ENCODE measurements around the gene FADD. TPM values are rescaled to one million over a fixed set of nuclear protein-coding genes. Genes with fewer than 3 reads are reported as not detected.
"Not testable (repeated sequence)": the region's sequence is repeated elsewhere in the genome, so short reads cannot be mapped to it uniquely, and the experiment has no call there.

FADD gene
- polyA plus RNA-seq, 2 donors: 7.3 to 19.5 TPM

DNA sequence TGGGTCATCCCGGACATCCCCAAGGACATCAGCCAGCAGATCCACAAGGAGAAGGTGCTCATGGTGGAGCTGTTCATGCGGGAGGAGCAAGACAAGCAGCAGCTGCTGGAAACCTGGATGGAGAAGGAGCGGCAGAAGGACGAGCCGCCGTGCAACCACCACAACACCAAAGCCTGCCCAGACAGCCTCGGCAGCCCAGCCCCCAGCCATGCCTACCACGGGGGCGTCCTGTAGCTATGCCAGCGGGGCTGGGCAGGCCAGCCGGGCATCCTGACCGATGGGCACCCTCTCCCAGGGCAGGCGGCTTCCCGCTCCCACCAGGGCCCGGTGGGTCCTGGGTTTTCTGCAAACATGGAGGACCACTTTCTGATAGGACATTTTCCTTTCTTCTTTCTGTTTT lies 15.3 kb upstream of the FADD start:
- WGBS, 2 donors: 82 to 88% methylated on average over 15 of the region's 15 CpGs
- H3K9me3 ChIP-seq (ENCODE audit: control insufficient read depth in 2 of 2, insufficient read depth in 1 of 2, low read depth in 1 of 2, low read length in 1 of 2): no peaks in the 10 kb centered on the region

DNA sequence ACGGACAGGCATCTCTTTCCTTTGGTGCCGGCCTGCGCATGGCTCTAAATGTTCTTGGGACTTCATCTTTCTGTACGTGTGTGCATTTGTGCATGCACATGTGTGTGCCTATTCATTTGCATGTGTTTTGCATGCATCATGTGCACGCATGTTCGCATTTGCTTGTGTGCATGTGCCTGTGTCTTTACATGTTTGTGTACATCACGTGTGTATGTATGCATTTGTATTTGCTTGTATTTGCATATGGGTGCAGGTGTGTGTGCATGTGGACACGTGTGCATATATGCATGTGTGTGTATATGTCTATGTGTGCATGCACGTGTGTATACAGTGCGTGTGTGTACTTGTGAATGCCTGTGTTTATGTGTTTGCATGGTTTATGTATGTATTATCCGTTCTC lies 13.5 kb upstream of the FADD start:
- H3K4me1 ChIP-seq (ENCODE audit: control insufficient read depth in 2 of 2, insufficient read depth in 2 of 2, low read length in 1 of 2): no peaks in the 10 kb centered on the region
- H3K4me3 ChIP-seq (ENCODE audit: low read depth in 1 of 2, low read length in 2 of 2): no peak overlapping the region
- no peaks in the 10 kb centered on the region for H3K9me3 ChIP-seq (ENCODE audit: control insufficient read depth in 2 of 2, insufficient read depth in 1 of 2, low read depth in 1 of 2, low read length in 1 of 2)
- H3K27ac ChIP-seq (ENCODE audit: low read depth in 2 of 2, low read length in 1 of 2): no peak overlapping the region
- no peaks in the 10 kb centered on the region for H3K27me3 ChIP-seq (ENCODE audit: control insufficient read depth in 1 of 2, insufficient read depth in 2 of 2, low read length in 2 of 2)
- WGBS, 2 donors: 88% methylated on average over 11 of the region's 11 CpGs
- H3K36me3 ChIP-seq (ENCODE audit: control insufficient read depth in 2 of 2, insufficient read depth in 2 of 2, low read length in 1 of 2): no peaks in the 10 kb centered on the region

More for the DNA sequence above, 15.3 kb upstream of the FADD start:
- Histone ChIP-seq H3K4me3 (ENCODE audit: low read depth in 1 of 2, low read length in 2 of 2) (no peak overlapping the region), H3K27me3 (ENCODE audit: control insufficient read depth in 1 of 2, insufficient read depth in 2 of 2, low read length in 2 of 2) (no peaks in the 10 kb centered on the region), H3K27ac (ENCODE audit: low read depth in 2 of 2, low read length in 1 of 2) (no peak overlapping the region), H3K36me3 (ENCODE audit: control insufficient read depth in 2 of 2, insufficient read depth in 2 of 2, low read length in 1 of 2) (no peaks in the 10 kb centered on the region), H3K4me1 (ENCODE audit: control insufficient read depth in 2 of 2, insufficient read depth in 2 of 2, low read length in 1 of 2) (peaks cover 0 to 5% of the 10 kb centered on the region in 2 donors)

DNA sequence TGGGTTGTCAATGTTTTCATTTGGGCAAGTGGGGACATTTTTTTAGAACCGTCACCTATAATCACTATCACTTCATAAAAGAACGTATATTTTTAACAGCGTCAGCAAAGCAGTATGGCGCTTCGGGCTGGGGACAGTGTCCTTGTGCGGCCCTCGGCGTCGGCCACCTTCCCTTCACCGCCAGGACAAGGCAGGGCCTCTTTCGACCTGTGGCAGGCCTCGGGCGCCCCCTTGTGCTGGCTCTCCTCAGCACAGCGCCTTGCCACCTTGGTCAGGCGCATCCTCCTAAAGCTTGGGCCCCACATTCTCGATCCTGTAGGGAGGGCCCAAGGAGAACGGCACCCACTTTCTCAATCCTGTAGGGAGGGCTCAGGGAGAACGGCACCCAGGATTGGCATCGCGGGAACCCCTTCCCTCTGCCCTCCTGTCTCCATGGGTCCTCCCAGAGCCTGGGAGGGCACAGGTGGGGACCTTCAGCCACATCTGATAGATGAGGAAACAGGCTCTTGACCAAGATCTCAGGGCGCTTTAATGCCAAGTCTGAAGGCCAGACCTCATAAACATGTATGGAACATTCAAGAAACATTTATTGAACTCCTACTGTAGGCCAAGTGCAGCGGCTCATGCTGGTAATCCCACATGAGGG lies 11.5 kb upstream of the FADD start:
- Histone ChIP-seq H3K4me3 (ENCODE audit: low read depth in 1 of 2, low read length in 2 of 2) (no peak overlapping the region), H3K9me3 (ENCODE audit: control insufficient read depth in 2 of 2, insufficient read depth in 1 of 2, low read depth in 1 of 2, low read length in 1 of 2) (no peaks in the 10 kb centered on the region), H3K27me3 (ENCODE audit: control insufficient read depth in 1 of 2, insufficient read depth in 2 of 2, low read length in 2 of 2) (no peaks in the 10 kb centered on the region), H3K27ac (ENCODE audit: low read depth in 2 of 2, low read length in 1 of 2) (no peak overlapping the region), H3K4me1 (ENCODE audit: control insufficient read depth in 2 of 2, insufficient read depth in 2 of 2, low read length in 1 of 2) (no peaks in the 10 kb centered on the region), H3K36me3 (ENCODE audit: control insufficient read depth in 2 of 2, insufficient read depth in 2 of 2, low read length in 1 of 2) (no peaks in the 10 kb centered on the region)
- WGBS, 2 donors: 15 to 19% methylated on average over 21 to 22 of the region's 22 CpGs

DNA sequence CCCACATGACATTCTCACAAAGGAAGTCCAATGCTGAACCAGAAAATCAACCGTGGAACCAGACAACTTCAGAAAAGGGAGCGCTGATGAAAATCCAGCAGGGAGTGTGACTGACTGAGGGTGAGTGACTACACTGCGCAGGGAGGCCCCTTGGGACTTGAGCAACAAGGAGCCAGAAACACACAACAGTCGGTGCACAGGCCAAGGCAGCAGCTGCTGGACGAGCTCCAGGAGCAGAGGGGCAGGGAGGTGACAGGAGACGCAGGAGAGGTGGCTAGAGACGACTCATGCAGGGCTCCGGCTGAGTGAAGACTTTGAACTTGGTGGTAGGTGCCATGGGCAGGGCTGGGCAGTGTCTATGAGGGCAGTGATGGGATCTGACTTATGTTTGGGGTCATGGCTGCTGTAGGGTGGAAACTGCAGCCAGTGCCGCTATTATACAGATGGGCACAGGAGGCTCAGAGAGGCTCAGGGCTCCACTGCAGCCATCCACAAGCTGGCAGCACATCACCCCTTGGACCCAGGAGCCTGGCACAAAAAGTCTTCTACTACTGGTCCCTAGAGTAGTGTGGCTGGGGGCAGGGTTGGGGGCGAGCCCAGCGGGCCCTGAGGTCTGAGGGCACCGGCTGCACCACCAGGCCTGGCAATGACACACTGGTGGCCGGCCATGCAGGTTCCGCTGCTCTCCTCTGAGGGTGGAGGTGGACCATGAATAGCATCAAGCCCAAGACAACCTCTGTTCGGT lies 10.3 kb upstream of the FADD start:
- Histone ChIP-seq H3K27me3 (ENCODE audit: control insufficient read depth in 1 of 2, insufficient read depth in 2 of 2, low read length in 2 of 2) (no peaks in the 10 kb centered on the region), H3K9me3 (ENCODE audit: control insufficient read depth in 2 of 2, insufficient read depth in 1 of 2, low read depth in 1 of 2, low read length in 1 of 2) (no peaks in the 10 kb centered on the region), H3K27ac (ENCODE audit: low read depth in 2 of 2, low read length in 1 of 2) (no peak overlapping the region), H3K4me1 (ENCODE audit: control insufficient read depth in 2 of 2, insufficient read depth in 2 of 2, low read length in 1 of 2) (no peaks in the 10 kb centered on the region), H3K36me3 (ENCODE audit: control insufficient read depth in 2 of 2, insufficient read depth in 2 of 2, low read length in 1 of 2) (no peaks in the 10 kb centered on the region), H3K4me3 (ENCODE audit: low read depth in 1 of 2, low read length in 2 of 2) (no peak overlapping the region)
- WGBS, 2 donors: 80 to 81% methylated on average over 15 of the region's 15 CpGs

DNA sequence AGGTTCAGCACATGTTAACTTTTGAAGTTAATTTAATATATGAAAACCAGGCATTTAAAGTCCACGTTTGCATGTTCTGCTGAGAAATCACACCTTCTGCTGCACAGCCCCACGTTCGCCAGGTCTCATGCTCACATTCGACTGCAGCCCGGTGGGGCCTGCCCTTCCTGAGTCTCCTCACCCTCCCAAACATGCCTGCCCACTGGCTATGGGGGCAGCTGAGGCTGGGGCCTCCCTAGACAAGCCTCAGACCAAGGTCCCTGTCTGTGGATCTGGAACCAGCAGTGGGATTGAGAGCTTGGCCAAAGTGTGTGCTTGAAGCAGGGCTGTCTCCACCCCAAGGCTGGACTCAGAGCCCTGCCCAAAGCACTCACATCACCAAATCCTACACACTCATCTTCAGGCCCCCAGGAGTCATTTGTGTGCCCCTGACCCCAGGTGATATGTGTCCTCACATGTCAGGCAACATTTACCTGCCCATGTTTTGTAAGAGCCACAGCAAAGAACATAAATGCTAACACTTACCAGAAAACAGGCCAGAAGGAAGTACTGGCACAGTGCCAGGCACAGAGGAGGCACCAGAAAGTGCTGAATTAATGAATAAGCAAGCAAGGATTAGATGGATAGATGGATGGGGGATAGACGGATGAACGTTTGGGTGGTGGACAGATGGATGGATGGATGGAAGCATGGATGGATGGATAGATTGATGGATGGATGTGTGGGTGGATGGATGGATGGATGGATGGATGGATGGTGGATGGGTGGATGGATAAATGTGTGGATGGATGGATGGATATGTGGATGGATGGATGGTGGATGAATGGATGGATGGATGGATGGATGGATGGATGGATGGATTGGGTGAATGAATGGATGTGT lies 9.4 kb upstream of the FADD start:
- Histone ChIP-seq H3K4me3 (ENCODE audit: low read depth in 1 of 2, low read length in 2 of 2) (no peak overlapping the region), H3K36me3 (ENCODE audit: control insufficient read depth in 2 of 2, insufficient read depth in 2 of 2, low read length in 1 of 2) (no peaks in the 10 kb centered on the region), H3K4me1 (ENCODE audit: control insufficient read depth in 2 of 2, insufficient read depth in 2 of 2, low read length in 1 of 2) (no peaks in the 10 kb centered on the region), H3K9me3 (ENCODE audit: control insufficient read depth in 2 of 2, insufficient read depth in 1 of 2, low read depth in 1 of 2, low read length in 1 of 2) (no peaks in the 10 kb centered on the region), H3K27me3 (ENCODE audit: control insufficient read depth in 1 of 2, insufficient read depth in 2 of 2, low read length in 2 of 2) (no peaks in the 10 kb centered on the region), H3K27ac (ENCODE audit: low read depth in 2 of 2, low read length in 1 of 2) (no peak overlapping the region)
- 80 to 83% methylated on average over 7 of the region's 7 CpGs for WGBS, 2 donors

DNA sequence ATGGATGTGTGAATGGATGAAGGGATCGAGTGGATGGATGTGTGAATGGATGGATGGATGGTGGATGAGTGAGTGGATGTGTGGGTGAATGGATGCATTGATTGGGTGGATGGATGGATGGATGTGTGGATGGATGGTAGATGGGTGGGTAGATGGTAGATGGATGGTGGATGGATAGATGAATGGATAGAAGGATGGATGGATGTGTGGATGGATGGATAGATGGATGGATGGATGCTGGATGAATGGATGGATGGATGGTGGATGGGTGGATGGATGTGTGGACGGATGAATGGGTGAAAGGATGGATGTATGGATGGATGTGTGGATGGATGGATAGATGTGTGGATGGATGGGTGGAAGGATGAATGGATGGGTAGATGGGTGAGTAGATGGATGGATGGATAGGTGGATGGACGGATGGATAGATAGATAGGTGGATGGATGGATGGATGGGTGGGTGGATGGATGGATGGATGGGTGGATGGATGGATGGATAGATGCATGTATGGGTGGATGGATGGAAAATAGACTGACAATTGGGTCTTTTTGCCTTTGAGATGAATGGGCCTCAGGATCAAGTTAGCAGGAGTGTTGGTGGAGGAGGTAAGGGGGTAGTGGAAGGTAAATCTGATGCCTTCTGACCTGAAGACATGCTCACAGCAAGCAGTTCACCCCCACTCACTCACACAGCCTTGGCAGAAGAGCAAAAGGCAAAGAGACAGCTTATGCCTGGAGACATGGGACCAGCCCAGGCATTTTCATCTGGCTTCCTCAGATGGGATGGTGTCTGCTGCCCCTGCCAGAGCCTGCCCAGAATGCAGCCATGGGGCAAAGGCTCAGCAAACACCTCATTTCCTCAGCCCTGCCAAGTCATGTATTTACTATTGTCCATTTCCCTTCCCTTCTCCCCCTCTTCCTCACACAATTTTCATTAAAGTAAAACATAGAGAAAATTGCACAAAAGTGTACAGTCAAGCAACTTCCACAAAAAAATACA lies 8.0 kb upstream of the FADD start:
- H3K9me3 ChIP-seq (ENCODE audit: control insufficient read depth in 2 of 2, insufficient read depth in 1 of 2, low read depth in 1 of 2, low read length in 1 of 2): no peaks in the 10 kb centered on the region
- H3K27me3 ChIP-seq (ENCODE audit: control insufficient read depth in 1 of 2, insufficient read depth in 2 of 2, low read length in 2 of 2): no peaks in the 10 kb centered on the region
- 62 to 64% methylated on average over 3 of the region's 3 CpGs for WGBS, 2 donors
- H3K4me1 ChIP-seq (ENCODE audit: control insufficient read depth in 2 of 2, insufficient read depth in 2 of 2, low read length in 1 of 2): no peaks in the 10 kb centered on the region
- H3K36me3 ChIP-seq (ENCODE audit: control insufficient read depth in 2 of 2, insufficient read depth in 2 of 2, low read length in 1 of 2): no peaks in the 10 kb centered on the region
- H3K4me3 ChIP-seq (ENCODE audit: low read depth in 1 of 2, low read length in 2 of 2): no peak overlapping the region
- H3K27ac ChIP-seq (ENCODE audit: low read depth in 2 of 2, low read length in 1 of 2): no peak overlapping the region

DNA sequence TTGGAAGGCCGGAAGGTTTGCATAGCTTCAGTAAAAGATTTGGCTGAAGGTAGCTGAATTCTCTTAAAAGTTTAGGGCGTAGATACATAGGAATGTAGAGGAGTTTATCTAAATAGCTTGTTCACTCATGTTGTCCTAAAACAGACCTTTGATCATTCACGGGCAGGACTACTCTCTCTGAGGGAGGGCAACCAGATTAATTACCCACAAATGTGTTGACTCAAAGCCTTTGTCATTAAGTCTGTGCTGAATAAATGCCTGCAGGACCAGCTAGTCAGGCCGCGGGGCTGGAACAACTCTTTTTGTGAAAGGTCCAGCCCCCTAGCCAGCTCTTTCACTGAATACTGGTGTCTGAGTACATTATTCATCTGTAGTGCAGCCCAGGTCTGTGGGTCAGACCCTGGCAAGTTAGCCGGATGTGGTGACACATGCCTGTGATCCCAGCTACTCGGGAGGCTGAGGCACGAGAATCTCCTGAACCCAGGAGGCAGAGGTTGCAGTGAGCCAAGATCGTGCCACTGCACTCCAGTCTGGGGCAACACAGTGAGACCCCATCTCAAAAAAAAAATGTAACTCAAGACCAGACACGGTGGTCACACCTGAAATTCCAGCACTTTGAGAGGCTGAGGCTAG lies 2.8 kb upstream of the FADD start:
- 55 to 58% methylated on average over 10 of the region's 10 CpGs for WGBS, 2 donors
- H3K27ac ChIP-seq (ENCODE audit: low read depth in 2 of 2, low read length in 1 of 2): no peak overlapping the region
- H3K27me3 ChIP-seq (ENCODE audit: control insufficient read depth in 1 of 2, insufficient read depth in 2 of 2, low read length in 2 of 2): no peaks in the 10 kb centered on the region
- H3K36me3 ChIP-seq (ENCODE audit: control insufficient read depth in 2 of 2, insufficient read depth in 2 of 2, low read length in 1 of 2): peaks cover 0 to 4% of the 10 kb centered on the region in 2 donors
- H3K4me1 ChIP-seq (ENCODE audit: control insufficient read depth in 2 of 2, insufficient read depth in 2 of 2, low read length in 1 of 2): peaks cover 4 to 5% of the 10 kb centered on the region in 2 donors
- no peak overlapping the region for H3K4me3 ChIP-seq (ENCODE audit: low read depth in 1 of 2, low read length in 2 of 2)
- H3K9me3 ChIP-seq (ENCODE audit: control insufficient read depth in 2 of 2, insufficient read depth in 1 of 2, low read depth in 1 of 2, low read length in 1 of 2): no peaks in the 10 kb centered on the region

DNA sequence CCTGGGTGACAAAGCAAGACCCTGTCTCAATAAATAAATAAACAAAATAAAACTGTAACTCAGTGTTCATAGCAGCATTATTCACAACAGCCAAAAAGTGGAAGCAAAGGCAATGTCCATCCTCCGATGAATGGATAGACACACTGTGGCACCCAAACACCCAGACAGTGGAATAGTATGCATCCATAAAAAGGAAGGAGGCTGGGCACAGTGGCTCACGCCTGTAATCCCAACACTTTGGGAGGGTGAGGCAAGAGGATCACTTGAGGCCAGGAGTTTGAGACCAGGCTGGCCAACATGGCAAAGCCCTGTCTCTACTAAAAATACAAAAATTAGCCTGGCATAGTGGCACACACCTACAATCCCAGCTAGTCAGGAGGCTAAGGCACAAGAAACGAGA lies 2.0 kb upstream of the FADD start:
- H3K27ac ChIP-seq (ENCODE audit: low read depth in 2 of 2, low read length in 1 of 2); H3K27me3 ChIP-seq (ENCODE audit: control insufficient read depth in 1 of 2, insufficient read depth in 2 of 2, low read length in 2 of 2); H3K36me3 ChIP-seq (ENCODE audit: control insufficient read depth in 2 of 2, insufficient read depth in 2 of 2, low read length in 1 of 2); H3K9me3 ChIP-seq (ENCODE audit: control insufficient read depth in 2 of 2, insufficient read depth in 1 of 2, low read depth in 1 of 2, low read length in 1 of 2); H3K4me3 ChIP-seq (ENCODE audit: low read depth in 1 of 2, low read length in 2 of 2); H3K4me1 ChIP-seq (ENCODE audit: control insufficient read depth in 2 of 2, insufficient read depth in 2 of 2, low read length in 1 of 2): not testable (repeated sequence)
- 93 to 95% methylated on average over 3 of the region's 3 CpGs for WGBS, 2 donors

Data from esophagus (tissue), 2 donors.